HG02938 (cell line): ENCODE results near the gene KDM2B.

Experiments
- ATAC-seq: cut with Tn5 transposase; IDR thresholded peaks from one replicate; pipeline ENCODE4 v1.9.1; 2021; ENCODE audit warnings: mild to moderate bottlenecking, moderate library complexity; ENCODE audit not compliant: unreplicated experiment

The KDM2B gene

DNA sequence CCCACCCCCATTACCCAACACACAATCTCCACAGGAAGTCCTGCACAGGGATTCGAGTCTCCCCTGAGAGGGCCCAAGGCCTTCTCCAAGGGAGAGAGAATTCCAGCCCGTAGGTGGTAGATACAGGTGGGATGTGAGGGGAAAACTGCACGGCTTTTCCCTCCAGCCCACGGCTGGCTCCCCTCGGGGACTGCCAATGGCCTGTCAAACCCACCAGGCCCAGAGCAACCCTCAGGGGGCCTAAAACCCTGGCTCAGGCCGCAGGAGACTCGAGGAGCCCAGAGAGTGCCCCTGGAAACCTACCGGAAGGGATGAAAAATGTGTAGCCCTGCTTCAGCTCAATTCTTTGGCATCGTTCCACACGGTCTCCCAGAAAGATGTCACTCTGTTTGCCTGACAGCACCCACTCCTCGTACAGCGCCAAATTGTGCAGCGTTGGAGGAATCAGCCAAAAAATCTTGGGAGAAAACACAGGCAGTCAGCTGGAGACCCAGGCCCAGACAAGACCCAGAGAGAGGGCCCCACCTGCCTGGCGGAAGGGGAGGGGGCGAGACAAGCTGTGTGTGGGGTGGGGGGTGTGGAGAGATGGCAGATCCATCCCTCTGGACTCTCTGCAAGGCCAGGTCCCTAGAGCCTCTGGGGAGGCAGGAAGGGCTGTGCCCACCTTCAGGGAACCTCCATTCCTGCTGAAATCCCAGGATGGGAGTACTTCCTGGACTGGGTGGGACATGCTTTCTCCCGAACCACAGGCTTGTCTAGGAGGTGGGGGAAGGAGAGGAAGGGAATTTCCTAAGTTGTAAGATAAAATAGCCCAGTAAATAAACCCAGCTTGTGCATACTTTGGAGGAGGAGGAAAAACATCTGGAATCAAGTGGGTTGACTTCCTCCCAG is 48.1 kb downstream of the KDM2B start:
- ATAC-seq = no peak

DNA sequence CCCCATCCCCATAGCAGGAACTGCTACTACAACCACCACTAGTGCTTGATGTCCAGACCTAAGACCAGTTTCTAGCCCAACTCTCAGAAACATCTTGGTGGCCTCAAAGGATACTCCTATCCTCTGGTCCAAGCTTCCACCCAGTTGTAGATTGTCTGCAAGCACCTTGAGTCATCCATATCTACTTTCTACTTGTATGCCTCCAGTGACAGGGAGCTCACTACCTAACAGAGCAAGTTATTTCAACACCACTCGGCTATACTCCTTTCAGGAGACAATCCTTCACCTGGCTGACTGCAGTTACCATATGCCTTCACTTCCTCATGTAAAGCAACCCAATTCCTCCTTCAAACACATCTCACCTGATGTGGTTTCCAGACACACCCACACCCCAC is 49.5 kb downstream of the KDM2B start:
- no peak for ATAC-seq

DNA sequence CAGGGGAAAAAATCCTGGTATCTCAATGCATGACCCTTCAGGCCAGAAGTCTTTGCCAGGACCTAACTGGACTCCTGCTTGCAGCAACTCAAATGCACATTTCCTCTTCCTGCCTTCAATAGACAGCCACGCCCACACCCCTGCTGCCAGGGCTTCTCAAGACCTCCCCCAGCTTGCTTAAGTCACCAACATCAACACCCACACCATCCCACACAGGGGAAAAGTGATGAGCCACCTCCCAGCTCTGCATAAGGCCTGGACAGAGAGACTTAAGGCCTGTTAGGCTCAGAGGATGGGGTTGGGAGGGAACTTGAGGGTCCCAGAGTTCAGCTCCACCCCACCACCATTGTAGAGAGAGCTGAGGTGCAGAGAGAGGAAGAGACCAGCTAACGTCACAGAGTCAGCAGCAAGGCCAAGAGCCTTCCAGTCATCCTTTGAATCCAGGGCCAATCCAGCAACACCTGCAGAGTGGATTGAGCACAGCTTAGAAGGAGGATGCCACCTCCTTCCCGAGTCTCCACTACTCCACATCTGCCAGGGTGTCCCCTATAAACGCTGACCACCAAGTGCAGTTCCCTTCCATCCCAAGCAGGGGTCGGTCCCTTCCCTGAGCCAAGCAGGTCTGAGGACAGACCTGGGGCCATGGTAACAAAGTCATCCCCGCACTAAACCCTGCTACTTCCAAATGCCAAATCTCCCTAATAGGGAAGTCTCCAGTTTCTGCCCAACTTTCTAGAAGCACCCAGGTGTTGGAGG is 50.0 kb downstream of the KDM2B start:
- ATAC-seq = no peak

DNA sequence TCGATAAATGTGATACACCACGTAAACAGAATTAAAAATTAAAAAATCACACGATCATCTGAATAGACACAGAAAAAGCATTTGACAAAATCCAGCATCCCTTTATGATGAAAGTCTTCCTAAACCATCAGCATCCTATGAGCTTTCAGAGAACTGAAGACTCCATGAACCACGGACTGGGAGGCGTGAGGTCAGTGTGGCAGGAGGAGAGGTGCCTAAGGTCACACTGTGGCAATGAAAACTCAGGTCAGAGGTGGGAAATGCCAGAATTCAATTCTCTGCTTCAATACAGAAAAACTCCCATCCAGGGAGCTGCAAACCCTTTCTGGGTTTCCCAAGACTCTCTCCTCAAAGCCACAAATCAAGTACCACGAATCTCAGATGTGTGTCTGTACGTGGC is 51.6 kb downstream of the KDM2B start:
- no peak for ATAC-seq

DNA sequence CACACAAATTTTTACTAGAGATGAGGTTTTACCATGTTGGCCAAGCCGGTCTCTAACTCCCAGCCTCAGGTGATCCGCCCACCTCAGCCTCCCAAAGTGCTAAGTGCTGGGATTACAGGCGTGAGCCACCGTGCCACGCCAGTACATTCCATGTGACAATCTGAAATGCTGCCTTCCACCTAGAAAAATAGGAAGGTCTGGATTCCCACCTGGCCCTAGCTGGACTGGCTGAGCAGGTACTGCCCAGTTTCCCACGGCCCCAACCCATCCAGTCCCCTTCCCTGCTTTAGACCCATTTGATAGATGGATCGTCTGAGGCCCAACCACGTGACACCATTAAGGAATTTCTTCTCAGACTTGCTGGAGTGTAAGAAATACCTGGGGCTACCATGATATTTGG is 55.4 kb downstream of the KDM2B start:
- ATAC-seq = no peak

DNA sequence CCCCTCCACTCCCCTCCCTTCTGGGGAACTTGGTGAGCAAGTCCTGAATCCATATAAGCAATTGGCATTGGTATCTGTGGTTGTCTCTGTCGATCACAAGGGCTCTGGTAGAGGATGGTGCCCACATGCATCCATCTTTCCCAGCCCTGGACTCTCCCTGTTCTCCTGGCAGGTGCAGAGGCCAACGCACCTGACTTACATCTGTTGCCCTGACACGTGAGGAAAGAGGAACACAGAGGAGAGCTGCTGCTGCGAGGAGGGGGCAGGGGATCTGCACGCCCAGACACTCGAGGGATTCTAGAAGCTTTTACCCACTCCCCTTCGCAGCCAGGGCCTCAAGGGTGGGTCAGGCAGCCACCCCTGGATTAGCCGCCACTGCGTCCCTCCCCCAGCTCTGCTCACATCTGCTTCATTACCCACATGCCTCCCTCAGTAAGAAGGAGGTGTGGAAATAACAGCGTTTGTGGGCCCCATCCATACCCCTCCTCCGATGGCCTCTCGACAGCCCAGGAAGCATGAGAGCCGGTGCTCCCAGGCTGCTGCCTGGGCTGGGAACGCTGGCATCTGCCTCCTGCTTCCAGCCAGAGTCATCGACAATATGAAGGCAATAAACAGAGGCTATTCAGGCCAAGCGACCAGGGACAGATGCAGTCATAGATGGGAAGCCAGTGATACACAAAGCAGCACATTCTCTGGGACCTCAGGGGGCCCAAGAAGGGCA is 56.5 kb downstream of the KDM2B start:
- ATAC-seq = peak; percentile 11

DNA sequence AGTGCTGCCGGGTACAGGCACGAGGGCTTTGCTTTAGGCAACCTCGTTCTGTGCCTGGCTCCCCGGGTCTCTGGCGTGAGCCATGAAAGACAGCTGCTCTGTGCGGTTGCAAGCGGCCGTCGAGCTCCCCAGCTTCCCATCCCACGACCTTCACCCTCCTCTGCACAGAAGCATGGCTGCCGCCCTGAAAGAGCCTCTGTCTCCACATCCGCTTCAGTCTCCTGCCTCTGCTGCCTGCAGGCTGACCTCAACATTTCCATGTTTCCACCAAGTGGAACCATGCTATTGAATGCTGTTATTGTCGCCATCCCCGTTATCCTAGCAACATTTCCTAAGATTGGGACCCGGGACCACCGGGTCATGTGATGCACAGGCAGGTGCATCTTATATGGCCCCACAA is 57.1 kb downstream of the KDM2B start:
- ATAC-seq = peak; percentile 52

DNA sequence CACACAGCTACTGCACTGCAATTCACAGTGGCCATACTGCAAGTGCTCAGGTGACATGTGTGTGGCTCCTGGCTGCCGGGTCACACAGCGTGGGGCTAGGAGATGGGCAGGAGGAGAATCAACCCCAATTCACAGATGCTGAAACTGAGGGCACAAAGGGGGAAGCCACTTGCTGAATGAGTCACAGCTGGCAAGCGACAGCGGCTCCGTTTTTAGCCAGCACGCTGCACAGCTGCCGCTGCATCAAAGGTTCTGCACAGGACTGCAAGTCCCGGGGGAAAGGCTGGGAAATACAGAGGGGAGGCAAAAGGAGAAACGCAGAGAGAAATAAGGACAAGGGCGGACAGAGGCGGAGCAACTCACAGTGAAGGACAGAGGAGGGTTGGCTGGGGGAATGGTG is 57.9 kb downstream of the KDM2B start:
- ATAC-seq = no peak

DNA sequence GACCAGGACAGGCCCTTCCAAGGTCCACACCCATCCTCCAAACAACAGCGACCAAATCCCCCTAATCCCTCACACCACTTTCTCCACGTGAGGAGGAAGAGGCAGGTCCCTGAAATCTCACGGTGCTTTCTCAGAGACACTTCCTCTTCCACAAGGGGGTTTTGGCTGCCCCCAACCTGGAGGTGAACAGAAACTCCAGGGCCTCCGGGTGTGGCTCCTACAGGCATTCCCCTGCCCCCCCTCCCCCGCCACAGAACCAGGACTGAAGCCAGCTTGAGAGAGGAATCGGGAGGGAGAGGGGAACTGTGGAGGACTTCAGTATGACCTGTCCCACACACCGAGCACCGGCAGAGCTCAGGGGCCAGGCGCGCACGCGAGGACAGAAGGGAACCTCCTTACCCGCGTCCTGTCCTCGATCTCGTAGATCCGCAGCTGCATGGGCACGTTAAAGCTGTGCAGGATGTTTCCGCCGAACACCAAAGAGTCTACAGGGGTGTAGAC is 60.2 kb downstream of the KDM2B start:
- no peak for ATAC-seq

DNA sequence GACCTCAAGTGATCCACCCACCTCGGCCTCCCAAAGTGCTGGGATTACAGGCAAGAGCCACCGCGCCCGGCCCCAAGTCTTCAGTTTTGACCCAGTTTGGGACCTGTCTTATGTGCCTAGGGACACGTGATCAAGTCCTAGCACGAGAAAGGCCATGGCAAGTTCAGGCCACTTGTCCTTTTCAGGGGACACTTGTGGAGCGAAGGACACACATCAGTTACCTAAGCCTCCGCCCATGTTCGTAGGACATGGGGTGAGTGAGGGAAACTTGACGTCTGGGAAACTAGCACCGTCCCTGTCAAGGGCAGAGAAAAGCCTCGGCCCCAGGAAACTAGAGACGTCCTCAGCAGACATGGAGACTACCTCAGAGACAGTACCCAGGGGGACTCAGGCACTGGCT is 60.7 kb downstream of the KDM2B start:
- no peak for ATAC-seq

DNA sequence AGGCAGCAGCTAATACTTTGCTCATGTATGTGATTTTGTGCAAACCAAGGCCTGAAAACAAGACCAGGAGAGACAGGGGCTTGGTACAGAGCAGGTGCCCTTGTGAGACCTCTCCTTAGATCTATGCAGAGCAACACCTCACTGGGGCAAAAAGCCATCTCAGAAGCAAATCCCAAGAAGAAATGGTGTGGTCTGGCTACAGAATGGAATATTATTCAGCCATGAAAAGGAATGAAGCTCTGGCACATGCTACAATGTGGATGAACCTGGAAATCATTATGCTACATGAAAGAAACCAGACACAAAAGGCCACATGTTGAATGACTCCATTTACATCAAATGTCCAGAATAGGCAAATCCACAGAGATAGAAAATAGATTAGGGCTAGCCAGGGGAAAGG is 61.6 kb downstream of the KDM2B start:
- no peak for ATAC-seq

DNA sequence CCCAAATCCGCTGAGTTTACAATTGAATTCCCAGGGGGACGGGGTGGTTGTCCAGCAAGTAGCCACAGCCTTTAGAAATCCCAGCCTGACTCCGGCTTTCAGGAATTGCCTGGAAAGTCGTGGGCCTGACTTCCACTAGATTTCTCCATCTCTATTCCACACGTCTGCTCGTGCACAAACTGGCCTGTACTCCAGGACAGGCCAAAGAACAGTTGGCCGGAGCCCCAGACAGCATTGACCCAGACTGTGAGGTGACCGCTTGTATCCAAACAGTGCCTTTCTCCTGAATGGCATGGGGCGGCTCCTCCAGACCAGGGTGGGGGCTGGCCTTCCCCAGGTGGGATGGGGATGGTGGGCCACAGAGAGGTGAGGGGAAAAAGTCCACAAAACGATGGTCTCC is 62.2 kb downstream of the KDM2B start:
- no peak for ATAC-seq

DNA sequence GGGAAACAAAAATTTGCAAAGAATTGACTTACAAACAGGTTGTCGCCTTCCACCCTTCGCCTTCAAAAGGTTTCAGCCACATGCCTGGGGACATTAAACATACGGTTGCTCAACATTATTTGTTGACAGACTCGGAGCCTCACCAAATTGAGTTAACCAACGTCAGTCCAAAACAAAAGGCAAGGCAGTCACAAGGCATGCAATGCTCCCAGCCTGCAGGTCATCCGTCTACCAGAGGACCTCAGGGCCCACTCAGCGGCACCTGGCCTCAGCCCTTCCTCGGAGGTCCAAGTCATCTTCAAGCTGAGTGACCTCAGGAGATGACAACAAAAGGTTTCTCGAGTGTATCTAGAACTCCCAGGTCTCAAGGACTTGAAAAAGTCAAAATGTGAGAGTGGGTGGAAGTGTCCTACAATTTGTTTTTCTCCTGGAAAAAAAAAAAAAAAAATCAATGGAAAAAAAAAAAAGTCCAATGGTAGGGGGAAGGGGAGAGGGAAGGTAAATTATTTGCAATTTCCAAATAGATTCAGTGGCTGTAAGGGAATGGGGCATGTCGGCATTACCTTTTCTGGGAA is 64.3 kb downstream of the KDM2B start:
- no peak for ATAC-seq

DNA sequence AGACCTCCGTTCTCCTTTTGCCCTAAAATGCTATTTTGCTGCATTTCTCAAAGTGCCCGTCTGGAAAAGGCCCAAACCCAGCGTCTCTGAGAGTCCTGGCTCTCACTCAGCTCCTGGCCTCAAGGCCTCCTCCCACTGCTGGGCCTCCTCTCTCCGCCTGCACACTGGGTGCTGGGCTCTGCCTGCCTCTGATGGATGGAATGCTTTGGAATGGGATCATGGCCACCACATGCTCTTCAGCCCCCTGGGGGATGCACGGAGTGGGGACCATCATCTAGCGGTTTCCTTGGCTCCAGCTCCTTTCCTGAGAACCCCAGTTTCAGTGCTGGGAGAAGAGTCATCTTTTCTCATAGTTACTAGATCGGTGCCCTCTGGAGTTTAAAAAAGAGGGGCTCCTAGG is 65.2 kb downstream of the KDM2B start:
- no peak for ATAC-seq

DNA sequence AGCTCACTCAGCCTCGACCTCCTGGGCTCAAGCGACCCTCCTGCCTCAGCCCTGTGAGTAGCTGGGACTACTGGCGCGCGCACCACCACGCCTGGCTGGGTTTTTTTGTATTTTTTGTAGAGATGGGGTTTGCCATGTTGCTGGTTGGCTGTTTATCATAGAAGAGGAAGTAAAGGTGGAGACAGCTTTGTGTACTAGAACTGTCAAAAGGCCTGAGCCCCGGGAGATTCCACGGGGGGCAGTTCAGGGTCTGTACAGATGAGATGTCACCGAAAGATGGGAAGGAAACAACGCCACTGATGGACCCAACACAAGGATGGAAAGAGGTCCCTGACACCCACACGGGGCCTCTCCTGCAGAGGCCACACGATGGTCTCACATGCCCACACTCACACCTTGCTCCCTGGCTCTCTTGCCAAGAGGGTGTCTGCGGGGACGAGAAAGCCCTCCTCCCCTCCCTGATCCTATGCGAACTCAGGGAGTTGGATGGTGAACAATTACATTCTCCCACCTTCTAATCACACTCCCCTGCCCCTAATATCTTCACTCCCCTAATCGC is 66.6 kb downstream of the KDM2B start:
- no peak for ATAC-seq

DNA sequence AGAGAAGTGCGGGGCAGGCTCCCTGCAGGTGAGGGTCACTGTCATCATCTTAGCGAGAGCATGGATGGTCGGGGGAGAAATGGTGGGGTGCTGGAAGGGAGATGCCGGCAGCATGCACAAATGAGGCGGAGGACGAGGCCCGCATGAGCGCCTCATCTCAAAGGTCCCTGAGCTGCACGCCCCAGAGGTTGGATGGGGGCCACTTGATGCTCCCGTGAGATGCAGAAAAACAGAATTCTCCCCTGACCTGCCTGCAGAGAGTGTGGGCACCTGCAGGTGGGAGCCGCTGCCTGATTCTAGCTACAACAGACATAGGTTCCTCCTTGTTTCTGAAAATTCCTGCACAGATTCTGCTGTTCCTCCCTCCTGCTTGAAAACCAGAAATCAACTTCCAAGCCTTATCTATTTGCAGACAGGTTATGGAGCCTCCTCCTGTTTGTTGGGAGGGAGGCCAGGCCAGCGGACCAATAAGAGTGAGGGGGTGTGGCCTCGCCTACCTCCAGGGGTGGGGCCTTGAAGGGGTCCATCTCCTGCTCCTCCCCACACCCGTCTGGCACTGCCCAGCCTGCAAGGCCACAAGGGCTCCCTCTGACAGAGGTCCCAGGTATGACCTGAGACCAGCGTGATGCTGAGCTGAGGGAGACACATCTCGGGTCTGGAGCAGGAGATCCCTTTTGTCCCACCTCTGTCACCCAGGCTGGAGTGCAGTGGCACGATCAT is 67.2 kb downstream of the KDM2B start:
- ATAC-seq = no peak

DNA sequence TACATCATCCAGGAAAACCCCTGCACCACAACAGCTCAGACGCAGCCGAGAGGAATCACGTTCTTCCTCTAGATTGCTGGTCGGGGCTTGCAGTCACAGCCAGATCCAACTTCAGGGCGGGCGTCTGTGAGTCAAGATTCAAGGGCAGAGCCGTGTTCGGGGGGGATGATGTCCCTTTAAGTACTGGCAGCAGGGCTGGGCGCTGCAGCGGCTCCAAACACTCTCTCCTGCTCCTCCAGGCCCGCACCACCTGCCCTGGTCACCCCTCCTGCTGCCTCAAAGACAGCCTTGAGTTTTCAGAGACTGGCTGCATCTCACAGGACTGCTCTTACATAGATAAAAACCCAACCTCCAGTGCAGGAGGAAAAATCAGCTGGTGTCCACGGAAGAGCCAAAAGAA is 68.3 kb downstream of the KDM2B start:
- ATAC-seq = no peak

DNA sequence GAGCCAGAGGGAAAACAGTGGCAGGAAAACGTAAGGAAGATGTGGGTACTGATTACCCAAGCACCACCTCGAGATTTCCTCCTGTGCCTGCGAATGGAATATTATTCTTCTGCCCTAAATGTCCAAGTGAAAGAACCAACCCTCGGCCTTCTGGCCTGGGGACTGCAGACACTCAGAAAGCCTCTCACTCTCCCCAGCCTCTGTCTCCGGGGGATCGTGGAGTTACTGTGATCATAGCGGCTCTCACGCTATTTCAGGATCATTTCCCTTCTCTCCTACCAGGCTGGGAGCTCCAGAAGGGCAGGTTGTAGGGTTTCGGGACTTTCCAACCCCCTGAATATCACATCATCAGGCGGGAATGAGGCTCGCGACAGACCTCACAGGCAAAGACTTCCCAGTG is 68.9 kb downstream of the KDM2B start:
- ATAC-seq = no peak

DNA sequence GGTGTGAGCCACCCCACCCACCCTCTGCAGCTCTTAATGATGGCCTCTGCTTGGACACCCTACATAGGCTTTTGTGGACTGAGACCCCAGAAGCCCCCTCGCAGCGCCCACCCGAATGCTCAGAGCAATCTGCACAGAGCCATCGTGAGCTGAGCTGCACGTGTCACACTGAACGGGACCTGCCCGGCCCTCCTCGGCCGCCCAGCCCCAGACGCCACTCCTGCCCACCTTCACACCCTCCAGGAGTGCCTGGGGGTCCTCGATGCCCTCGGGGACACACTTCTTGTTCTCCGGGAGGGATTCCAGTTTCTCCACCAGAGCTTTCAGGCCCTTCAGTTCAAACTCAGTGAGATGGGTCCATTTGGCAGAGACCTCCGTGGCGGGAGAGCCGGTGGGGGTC is 71.5 kb downstream of the KDM2B start:
- ATAC-seq = no peak

DNA sequence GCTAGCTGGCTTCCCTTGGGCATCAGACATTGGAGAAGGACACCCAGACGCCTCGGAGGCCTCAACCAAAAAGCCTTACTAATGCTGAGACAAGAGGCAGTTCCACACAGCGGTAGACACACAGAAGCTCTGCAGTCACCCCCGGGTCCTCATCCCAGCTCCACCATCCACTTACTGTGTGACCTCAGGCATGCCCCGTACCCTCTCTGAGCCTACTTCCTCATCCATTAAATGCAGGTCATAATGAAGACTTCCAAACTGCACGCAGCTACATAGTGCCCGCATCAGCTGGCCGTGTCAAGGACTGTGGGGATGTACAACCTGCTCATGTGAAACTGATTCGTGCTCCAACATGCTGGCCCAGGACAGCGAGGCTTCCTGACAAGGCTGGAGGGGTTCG is 72.3 kb downstream of the KDM2B start:
- ATAC-seq = no peak
